ENCODE results near the gene PIAS3.
"Not testable (repeated sequence)": the region's sequence is repeated elsewhere in the genome, so short reads cannot be mapped to it uniquely, and the experiment has no call there.

Gene PIAS3

GRCh38 chr1:145871994-145872924 is 13.4 kb upstream of the PIAS3 start:
- peak; percentile 76 for DNase-seq

GRCh38 chr1:145868232-145868631 is 9.4 kb upstream of the PIAS3 start:
- DNase-seq: no peak

DNA sequence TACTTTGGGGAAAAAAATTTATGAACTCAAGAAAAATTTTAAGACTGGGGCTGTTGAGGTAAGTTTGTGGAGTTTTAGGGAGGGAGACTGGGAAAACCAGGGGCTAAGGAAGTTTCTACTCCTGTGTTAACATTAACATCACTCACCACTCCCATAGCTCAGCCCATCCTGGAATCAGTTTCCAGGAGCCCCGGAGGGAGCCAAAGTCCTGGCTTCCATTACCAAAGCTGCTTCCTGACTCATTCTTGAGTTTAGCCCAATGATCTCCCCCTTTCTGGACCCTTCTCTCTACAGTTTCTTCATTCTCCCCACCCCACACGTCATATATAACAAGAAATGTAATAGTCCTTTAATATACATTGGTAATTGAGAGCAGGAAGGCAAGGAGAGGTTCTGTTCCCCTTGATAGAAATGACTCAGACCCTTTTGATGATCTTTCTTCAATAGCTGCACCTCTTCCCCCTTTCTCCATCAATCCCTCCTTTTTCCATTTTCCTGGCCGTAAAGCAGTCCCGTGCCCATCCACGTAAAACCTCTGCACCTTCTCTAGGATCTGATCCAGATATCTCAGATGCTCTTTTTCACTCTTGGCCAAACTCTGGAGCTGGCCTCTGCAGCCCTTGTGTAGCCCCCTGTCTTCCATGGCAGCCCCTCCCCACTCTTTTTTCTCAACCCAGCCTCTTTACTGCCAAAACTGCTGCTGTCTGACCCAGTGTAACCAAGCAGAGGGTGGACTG is 4.6 kb upstream of the PIAS3 start:
- DNase-seq: no peak

DNA sequence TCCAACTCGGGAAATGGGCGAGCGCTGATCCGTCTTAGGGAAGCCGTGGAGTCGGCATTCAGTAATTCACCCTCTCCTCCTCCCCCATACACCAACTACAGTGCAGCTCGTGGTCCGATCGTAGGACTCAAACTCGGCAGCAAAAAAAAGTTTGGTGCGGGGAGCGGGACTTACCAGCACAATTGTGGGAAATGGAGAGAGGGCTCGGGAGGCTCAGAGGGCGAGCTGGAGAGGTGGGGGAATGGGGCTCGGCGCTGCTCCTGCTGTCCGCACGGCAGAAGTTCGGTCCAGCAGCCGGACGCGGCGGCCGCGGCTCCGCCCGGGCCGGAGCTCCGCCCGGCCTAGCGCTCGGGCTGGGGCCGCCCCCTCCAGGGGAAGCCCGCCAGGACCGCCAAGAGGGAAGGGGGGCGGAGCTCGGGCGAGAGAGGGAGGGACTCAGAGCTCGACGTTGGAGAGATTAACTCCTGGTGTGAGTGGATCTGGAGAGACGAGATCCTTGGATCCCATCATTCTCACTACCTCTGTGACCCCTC is 676 bp upstream of the PIAS3 start:
- peak; percentile 85 for DNase-seq

DNA sequence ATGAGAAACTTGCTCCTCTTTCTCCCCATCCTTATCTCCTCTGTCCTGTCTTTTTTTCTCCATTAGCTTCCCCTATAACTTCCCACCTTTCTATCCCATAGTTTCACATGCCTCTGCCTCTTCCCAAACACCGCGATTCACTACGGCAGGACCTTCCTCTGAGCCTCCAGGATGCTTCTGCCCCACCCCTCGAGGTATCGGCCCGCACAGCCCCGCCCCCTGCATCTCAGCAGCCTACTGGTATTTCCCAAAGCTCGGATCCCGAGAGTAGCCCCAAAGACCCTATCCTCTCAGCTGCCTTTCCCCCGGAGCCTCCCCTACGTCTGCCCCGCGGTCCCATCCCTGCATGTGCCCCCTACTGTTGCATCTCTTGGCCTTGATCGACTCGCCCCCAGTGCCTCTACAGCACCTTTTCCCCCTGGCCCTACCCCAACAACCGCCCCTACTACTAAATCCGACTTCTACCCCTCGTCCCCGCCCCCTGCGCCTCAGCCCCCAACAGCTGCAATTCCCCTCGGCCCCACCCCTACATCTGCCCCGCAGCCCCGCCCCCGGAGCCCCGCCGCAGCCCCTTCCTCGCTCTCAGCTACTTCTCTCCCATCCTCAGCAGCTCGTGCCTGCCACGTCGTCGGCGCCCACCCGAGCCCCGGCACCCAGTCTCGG is 512 bp downstream of the PIAS3 start:
- no peak for DNase-seq

DNA sequence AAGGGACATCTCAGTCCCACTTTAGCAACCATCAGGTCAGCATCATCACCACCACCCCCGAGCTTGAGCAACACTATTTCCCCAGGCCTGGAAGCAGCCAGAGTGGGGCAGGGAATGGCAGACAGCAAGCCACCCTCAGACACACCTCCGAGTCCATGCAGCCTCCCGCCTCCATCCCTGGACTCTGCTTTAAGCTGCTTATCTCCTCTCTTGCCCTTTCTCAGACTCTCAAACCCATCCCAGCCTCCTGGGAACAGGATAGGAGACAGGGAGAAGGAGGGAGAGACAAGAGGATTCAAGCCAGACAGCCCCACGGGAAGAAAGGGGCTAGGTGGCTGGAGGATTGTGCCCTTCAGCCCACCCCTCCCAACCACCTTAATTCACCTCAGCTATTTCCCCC is 1.7 kb downstream of the PIAS3 start:
- DNase-seq: no peak

DNA sequence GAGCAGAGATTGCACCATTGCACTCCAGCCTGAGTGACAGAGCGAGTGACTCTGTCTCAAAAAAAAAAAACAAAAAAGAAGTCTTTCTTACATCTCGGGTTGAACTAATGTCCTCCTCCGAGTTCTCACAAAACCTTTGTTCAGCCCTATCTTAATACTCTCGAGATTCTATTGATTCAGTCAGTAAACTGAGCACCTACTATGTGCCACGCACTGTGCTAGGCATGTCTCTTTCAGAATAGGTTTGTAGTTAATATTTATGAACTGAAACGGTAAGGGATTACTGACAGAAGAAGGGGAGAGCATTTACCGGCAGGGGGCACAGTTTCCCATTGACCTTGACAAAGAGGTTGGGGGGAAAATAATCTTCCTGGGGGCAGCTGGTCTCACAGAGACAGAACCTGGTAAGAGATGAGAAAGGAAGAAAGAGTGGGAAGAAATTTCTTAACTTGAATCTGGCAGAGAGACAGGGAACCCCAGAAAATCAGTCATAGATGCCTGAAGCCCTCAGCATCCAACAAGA is 3.4 kb downstream of the PIAS3 start:
- no peak for DNase-seq

DNA sequence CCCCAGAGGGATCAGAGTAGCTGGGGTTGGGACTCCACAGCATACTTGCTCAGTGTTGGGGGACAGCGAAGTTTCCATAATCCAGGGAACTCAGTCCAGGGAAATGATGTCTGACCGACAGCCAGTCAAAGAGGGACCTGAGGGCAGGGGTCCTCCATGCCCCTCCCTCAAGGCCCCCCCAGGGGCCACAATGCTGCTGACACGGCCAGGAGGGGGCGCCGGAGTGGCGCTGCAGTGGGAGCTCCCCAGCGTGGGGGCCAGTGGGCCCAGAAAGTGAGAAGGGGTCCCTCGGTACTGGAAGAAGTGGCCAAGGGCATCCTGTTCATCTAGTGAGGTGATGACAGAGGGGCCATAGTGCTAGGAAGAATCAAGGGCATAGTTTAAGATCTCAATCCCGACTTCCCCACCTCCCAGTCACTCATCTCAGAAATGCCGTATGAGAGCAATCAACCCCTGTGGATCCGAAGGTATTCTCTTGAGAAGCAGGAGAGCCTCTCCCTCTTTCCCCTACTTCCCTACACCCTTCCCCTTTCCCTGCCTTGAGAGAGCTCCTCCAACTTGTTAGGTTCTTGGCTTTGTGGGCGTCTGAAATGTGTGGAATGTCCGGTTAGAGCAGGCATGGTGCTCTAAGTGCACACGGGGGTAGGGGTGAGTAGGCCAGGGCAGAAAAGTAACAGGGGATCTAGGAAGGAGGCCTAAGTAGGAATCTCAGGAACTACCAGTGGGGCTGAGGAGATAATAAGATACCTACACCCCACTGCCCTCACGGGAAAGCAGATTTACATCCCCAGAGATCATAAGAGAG is 9.3 kb downstream of the PIAS3 start:
- no peak for DNase-seq

GRCh38 chr1:145847827-145848226 is 11.1 kb downstream of the PIAS3 start:
- no peak for DNase-seq

DNA sequence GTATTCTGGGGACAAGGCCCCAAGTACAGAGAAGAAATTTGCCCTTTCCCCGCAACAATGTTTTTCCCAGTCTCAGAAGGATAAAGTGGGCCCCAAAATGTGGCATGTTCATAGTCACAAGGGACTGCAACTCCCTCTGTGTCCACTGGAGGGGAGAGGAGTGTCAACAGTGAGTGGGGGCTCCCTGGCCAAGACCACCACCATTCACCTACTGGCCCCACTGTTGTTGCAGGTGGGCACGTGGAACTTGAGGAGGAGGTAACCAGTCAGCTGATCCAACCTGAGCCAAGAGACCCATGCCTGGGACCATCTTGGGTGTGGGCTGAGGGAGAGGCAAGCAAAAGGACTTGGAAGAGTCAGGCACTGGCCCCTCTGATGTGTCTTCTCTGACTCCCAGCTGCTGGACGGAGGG is 12.7 kb downstream of the PIAS3 start:
- no peak for DNase-seq

- DNase-seq: peak; percentile 93
These were observed 13.2 kb downstream of the PIAS3 start, which contains the start of gene NUDT17 for GRCh38 chr1:145845514-145846161. Gene NUDT17, plus strand, starts transcription at chr1:145845630. Its CDS starts 11 bp downstream, at chr1:145845641.

GRCh38 chr1:145845144-145845513 is 13.8 kb downstream of the PIAS3 start:
- DNase-seq: no peak

- no peak for DNase-seq
These were observed 15.8 kb downstream of the PIAS3 start for GRCh38 chr1:145843031-145843430.

GRCh38 chr1:145837656-145838055 is 21.2 kb downstream of the PIAS3 start:
- DNase-seq: no peak

- DNase-seq: not testable (repeated sequence)
These were observed 28.1 kb downstream of the PIAS3 start for GRCh38 chr1:145830810-145831209.

DNA sequence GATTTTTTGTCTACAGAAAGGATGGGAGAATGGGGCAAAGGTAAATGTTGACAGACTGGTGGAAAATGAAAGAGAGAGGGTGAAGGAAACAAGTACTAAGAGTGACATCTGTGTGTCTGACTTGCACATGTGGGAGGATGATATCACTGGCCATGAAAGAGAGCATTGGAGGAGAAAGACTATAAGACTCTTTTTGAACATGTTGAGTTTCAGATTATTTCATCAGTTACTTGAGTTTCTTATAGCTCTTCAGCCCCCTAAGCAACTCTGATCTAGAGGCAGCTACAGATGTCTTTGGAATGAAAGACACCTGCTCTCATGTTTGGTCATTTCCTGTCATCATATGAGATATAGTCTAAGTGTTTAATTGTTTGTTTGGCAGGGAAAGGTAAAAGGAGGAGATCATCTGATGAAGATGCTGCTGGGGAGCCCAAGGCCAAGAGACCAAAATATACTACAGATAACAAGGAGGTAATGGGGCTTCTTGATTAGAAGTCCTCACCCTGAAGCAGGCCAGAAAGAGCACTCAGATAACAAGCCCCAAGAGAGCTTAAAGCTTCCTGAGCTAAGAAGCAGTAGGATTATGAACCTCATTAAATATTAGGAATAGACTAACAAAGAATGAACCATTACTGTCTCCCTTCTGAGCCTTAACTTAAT is 30.4 kb downstream of the PIAS3 start:
- DNase-seq: no peak

DNA sequence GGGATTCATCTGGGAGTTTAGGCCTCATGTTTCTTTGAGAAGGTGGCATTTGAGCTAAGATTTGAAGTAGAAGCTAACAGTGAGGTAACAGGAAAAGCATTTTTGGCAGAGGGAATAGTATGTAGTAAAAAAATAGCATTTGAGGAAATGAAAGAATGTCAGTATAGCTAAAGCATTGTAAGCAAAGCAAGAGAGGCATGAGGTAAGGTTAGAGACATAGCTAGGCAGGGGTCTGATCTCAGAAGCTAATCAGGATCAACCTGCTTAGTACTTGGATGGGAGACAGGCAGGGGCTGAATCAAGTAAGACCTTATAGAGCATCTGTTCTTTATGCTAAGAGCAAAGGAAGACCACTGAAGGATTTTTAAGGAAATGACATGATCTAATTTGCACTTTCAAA is 30.9 kb downstream of the PIAS3 start:
- DNase-seq: no peak

DNA sequence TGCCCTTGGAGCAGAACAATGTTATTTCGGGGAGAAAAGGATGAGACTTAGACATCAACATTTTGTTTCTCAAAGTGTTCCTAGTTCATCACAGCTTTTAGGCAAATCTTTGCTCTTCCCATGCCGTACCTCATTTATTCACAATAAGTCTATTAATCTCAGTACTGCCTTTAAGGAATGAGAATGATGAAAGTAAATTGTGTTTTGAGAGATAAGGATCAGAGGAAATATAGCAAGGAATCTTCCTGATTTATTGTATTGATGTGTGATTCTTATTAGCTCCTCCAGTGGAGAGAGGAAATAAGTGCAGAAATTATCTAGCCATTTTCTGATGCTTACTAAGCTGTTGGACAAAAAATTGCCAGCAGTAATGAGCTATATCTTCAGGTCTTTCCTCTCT is 32.9 kb downstream of the PIAS3 start:
- DNase-seq: no peak

DNA sequence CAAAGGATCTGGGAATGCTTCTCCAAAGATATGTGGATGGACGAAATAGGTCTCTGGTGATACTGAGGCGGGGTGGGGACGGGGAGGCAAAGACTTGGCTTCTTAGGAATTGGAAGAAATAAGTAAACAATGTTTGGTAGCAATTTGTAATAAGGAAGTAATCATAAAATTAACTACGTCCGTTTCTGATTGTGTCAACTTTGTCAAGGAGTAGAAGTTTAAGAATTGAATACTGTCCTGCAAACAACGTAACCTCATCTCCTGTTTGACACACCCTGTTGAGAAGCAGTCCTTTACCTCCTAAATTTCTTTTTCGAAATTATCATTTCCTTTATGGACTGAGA is 34.4 kb downstream of the PIAS3 start:
- no peak for DNase-seq

- peak; percentile 90 for DNase-seq
These were observed 35.0 kb downstream of the PIAS3 start, which contains the start of the genes POLR3C and RNF115 for GRCh38 chr1:145823565-145824498. Gene POLR3C, plus strand, starts transcription at chr1:145824200. Its CDS starts 1,577 bp downstream, at chr1:145825777. Gene RNF115, minus strand, starts transcription at chr1:145824095. Its CDS starts 222 bp downstream, at chr1:145823873.

Data from activated CD8-positive, alpha-beta memory T cell treated with anti-CD3 and anti-CD28 coated beads, Interleukin-2, amount 50 U/mL, for 48 hours (primary cell).